Osteocyte (in vitro differentiated cells): ENCODE measurements around the gene IRAK3. TPM values are rescaled to one million over a fixed set of nuclear protein-coding genes. Genes with fewer than 3 reads are reported as not detected.
"Not testable (repeated sequence)": the region's sequence is repeated elsewhere in the genome, so short reads cannot be mapped to it uniquely, and the experiment has no call there.

Experiments used
- DNase-seq: peaks from one replicate; pipeline ENCODE4 v3.0.0; 2021; ENCODE audit warnings: mixed read lengths; ENCODE audit not compliant: unreplicated experiment; ENCODE audit errors: extremely low spot score
- H3K27ac Mint-ChIP-seq: one replicate; pipeline ENCODE4 v1.8.0; 2021; ENCODE audit warnings: mild to moderate bottlenecking, mixed read lengths; ENCODE audit not compliant: unreplicated experiment
- H3K27me3 Mint-ChIP-seq: one replicate; pipeline ENCODE4 v1.8.0; 2021; ENCODE audit warnings: mixed read lengths; ENCODE audit not compliant: unreplicated experiment
- H3K36me3 Mint-ChIP-seq: one replicate; pipeline ENCODE4 v1.8.0; 2021; ENCODE audit warnings: mixed read lengths; ENCODE audit not compliant: unreplicated experiment
- H3K4me1 Mint-ChIP-seq: one replicate; pipeline ENCODE4 v1.8.0; 2021; ENCODE audit warnings: mixed read lengths; ENCODE audit not compliant: unreplicated experiment
- H3K4me3 Mint-ChIP-seq: one replicate; pipeline ENCODE4 v1.8.0; 2021; ENCODE audit warnings: mild to moderate bottlenecking, moderate library complexity, mixed read lengths; ENCODE audit not compliant: unreplicated experiment
- H3K9me3 Mint-ChIP-seq: one replicate; pipeline ENCODE4 v1.8.0; 2021; ENCODE audit warnings: mixed read lengths; ENCODE audit not compliant: unreplicated experiment
- CTCF ChIP-seq: fragments of 200-600 bp; sonication (generic); IDR thresholded peaks from 2 replicates; pipeline ENCODE4 v1.5.0; 2021; ENCODE audit warnings: antibody characterized with exemption, mild to moderate bottlenecking, moderate library complexity
- total RNA-seq: library from RNA; stranded (reverse); gene quantifications from 2 replicates; pipeline ENCODE4 v1.2.1, GENCODE V29; 2021

Gene IRAK3
- total RNA-seq, 1 donor from 2014 or later, result 0.32 TPM

- H3K36me3 Mint-ChIP-seq, result peaks cover 8% of the 10 kb centered on the region
- peak overlapping the region; percentile 91 for H3K4me3 Mint-ChIP-seq
- peak overlapping the region; percentile 99 for H3K27ac Mint-ChIP-seq
- no peak for TF ChIP-seq CTCF
- H3K9me3 Mint-ChIP-seq, result peaks cover 9% of the 10 kb centered on the region
- DNase-seq, result no peak
- peaks cover 3% of the 10 kb centered on the region for H3K27me3 Mint-ChIP-seq
- peaks cover 10% of the 10 kb centered on the region for H3K4me1 Mint-ChIP-seq
Measured at GRCh38 chr12:66168410-66168809, 20.6 kb upstream of the IRAK3 start.

- peak; percentile 89 for DNase-seq
- peaks cover 3% of the 10 kb centered on the region for H3K27me3 Mint-ChIP-seq
- H3K9me3 Mint-ChIP-seq, result peaks cover 7% of the 10 kb centered on the region
- peaks cover 8% of the 10 kb centered on the region for H3K36me3 Mint-ChIP-seq
- peak; percentile 40 for TF ChIP-seq CTCF
- peaks cover 10% of the 10 kb centered on the region for H3K4me1 Mint-ChIP-seq
- peak within 1 kb of the TSS; percentile 99 for H3K27ac Mint-ChIP-seq
- peak within 1 kb of the TSS; percentile 91 for H3K4me3 Mint-ChIP-seq
Measured at GRCh38 chr12:66169221-66170170, 19.5 kb upstream of the IRAK3 start, which contains the start of gene TMBIM4. Gene TMBIM4 (minus strand): TSS chr12:66169996. CDS start chr12:66169951, 45 bp downstream.

GRCh38 chr12:66170606-66171005, 18.4 kb upstream of the IRAK3 start:
- Mint-ChIP-seq H3K27me3 (peaks cover 2% of the 10 kb centered on the region), H3K4me1 (peaks cover 10% of the 10 kb centered on the region), H3K36me3 (peaks cover 4% of the 10 kb centered on the region), H3K4me3 (peak overlapping the region; percentile 91), H3K27ac (peak overlapping the region; percentile 99), H3K9me3 (no peaks in the 10 kb centered on the region)
- no peak for TF ChIP-seq CTCF
- DNase-seq, result no peak

- H3K9me3 Mint-ChIP-seq, H3K27ac Mint-ChIP-seq, DNase-seq, H3K36me3 Mint-ChIP-seq, H3K4me3 Mint-ChIP-seq, H3K4me1 Mint-ChIP-seq: not testable (repeated sequence)
- H3K27me3 Mint-ChIP-seq, result peaks cover 27% of the 10 kb centered on the region
Measured at GRCh38 chr12:66174391-66175325, 14.4 kb upstream of the IRAK3 start.

GRCh38 chr12:66176105-66176900, 12.7 kb upstream of the IRAK3 start:
- Mint-ChIP-seq H3K9me3 (no peaks in the 10 kb centered on the region), H3K27ac (no peak overlapping the region), H3K4me3 (no peak overlapping the region), H3K27me3 (peaks cover 27% of the 10 kb centered on the region), H3K36me3 (no peaks in the 10 kb centered on the region), H3K4me1 (no peaks in the 10 kb centered on the region)
- no peak for DNase-seq
- TF ChIP-seq CTCF, result no peak
